ENCODE data around the gene RHBDL1. TPM values are rescaled to one million over a fixed set of nuclear protein-coding genes. Genes with fewer than 3 reads are reported as not detected.

The RHBDL1 gene
- total and polyA plus RNA-seq, 9 of the 15 experiments (the other 6 are each of a cell fraction or from before 2014, with no cell fraction given): 0.03 to 5.6 (median 1.3) TPM; not detected in 1

- TF ChIP-seq, protein P1, sequence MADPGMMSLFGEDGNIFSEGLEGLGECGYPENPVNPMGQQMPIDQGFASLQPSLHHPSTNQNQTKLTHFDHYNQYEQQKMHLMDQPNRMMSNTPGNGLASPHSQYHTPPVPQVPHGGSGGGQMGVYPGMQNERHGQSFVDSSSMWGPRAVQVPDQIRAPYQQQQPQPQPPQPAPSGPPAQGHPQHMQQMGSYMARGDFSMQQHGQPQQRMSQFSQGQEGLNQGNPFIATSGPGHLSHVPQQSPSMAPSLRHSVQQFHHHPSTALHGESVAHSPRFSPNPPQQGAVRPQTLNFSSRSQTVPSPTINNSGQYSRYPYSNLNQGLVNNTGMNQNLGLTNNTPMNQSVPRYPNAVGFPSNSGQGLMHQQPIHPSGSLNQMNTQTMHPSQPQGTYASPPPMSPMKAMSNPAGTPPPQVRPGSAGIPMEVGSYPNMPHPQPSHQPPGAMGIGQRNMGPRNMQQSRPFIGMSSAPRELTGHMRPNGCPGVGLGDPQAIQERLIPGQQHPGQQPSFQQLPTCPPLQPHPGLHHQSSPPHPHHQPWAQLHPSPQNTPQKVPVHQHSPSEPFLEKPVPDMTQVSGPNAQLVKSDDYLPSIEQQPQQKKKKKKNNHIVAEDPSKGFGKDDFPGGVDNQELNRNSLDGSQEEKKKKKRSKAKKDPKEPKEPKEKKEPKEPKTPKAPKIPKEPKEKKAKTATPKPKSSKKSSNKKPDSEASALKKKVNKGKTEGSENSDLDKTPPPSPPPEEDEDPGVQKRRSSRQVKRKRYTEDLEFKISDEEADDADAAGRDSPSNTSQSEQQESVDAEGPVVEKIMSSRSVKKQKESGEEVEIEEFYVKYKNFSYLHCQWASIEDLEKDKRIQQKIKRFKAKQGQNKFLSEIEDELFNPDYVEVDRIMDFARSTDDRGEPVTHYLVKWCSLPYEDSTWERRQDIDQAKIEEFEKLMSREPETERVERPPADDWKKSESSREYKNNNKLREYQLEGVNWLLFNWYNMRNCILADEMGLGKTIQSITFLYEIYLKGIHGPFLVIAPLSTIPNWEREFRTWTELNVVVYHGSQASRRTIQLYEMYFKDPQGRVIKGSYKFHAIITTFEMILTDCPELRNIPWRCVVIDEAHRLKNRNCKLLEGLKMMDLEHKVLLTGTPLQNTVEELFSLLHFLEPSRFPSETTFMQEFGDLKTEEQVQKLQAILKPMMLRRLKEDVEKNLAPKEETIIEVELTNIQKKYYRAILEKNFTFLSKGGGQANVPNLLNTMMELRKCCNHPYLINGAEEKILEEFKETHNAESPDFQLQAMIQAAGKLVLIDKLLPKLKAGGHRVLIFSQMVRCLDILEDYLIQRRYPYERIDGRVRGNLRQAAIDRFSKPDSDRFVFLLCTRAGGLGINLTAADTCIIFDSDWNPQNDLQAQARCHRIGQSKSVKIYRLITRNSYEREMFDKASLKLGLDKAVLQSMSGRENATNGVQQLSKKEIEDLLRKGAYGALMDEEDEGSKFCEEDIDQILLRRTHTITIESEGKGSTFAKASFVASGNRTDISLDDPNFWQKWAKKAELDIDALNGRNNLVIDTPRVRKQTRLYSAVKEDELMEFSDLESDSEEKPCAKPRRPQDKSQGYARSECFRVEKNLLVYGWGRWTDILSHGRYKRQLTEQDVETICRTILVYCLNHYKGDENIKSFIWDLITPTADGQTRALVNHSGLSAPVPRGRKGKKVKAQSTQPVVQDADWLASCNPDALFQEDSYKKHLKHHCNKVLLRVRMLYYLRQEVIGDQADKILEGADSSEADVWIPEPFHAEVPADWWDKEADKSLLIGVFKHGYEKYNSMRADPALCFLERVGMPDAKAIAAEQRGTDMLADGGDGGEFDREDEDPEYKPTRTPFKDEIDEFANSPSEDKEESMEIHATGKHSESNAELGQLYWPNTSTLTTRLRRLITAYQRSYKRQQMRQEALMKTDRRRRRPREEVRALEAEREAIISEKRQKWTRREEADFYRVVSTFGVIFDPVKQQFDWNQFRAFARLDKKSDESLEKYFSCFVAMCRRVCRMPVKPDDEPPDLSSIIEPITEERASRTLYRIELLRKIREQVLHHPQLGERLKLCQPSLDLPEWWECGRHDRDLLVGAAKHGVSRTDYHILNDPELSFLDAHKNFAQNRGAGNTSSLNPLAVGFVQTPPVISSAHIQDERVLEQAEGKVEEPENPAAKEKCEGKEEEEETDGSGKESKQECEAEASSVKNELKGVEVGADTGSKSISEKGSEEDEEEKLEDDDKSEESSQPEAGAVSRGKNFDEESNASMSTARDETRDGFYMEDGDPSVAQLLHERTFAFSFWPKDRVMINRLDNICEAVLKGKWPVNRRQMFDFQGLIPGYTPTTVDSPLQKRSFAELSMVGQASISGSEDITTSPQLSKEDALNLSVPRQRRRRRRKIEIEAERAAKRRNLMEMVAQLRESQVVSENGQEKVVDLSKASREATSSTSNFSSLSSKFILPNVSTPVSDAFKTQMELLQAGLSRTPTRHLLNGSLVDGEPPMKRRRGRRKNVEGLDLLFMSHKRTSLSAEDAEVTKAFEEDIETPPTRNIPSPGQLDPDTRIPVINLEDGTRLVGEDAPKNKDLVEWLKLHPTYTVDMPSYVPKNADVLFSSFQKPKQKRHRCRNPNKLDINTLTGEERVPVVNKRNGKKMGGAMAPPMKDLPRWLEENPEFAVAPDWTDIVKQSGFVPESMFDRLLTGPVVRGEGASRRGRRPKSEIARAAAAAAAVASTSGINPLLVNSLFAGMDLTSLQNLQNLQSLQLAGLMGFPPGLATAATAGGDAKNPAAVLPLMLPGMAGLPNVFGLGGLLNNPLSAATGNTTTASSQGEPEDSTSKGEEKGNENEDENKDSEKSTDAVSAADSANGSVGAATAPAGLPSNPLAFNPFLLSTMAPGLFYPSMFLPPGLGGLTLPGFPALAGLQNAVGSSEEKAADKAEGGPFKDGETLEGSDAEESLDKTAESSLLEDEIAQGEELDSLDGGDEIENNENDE (IDR thresholded peaks at IDR 0.05; ENCODE audit: low read depth, low read length): no peak
- TF ChIP-seq RBM22 (IDR thresholded peaks at IDR 0.05; ENCODE audit: low read depth, low read length, poor library complexity, severe bottlenecking) (no peak), ZBTB11 (CRISPR knock-in tag; IDR thresholded peaks at IDR 0.05) (peak in 1 of 3 experiments; percentile 43; a peak in 1 of 6 replicates), IFI16 (CRISPR knock-in tag; IDR thresholded peaks at IDR 0.05) (no peak), BMI1 (IDR thresholded peaks at IDR 0.05; ENCODE audit: low read length) (no peak), CEBPB (tag; IDR thresholded peaks at IDR 0.05) (no peak), KLF16 (IDR thresholded peaks at IDR 0.05) (no peak), SAFB (IDR thresholded peaks at IDR 0.05; ENCODE audit: borderline replicate concordance, low read depth, low read length) (peak; percentile 51), ZFX (CRISPR knock-in tag; IDR thresholded peaks at IDR 0.05) (peak; percentile 79), GTF2F1 (IDR thresholded peaks at IDR 0.05; ENCODE audit: low read depth, low read length) (no peak)
- TF ChIP-seq, protein P2, sequence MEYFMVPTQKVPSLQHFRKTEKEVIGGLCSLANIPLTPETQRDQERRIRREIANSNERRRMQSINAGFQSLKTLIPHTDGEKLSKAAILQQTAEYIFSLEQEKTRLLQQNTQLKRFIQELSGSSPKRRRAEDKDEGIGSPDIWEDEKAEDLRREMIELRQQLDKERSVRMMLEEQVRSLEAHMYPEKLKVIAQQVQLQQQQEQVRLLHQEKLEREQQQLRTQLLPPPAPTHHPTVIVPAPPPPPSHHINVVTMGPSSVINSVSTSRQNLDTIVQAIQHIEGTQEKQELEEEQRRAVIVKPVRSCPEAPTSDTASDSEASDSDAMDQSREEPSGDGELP (CRISPR knock-in tag; IDR thresholded peaks at IDR 0.05; ENCODE audit: borderline replicate concordance): peak; percentile 87; the same call in 1 of the 2 replicates
These were observed 20.1 kb downstream of the RHBDL1 start (continued) for GRCh38 chr16:695355-696089.

Data from K562 (cell line).